IPS-11a (cell line): ENCODE results near the gene CFAP99.

Source experiments
- H3K4me3 ChIP-seq: one replicate; pipeline ENCODE4 v1.5.1; 2013; ENCODE audit warnings: low read depth, low read length, control low read depth

The CFAP99 gene

GRCh38 chr4:2390146-2390545 is 28.6 kb upstream of the CFAP99 start:
- H3K4me3 ChIP-seq = no peak overlapping the region

- no peak overlapping the region for H3K4me3 ChIP-seq
Observed at GRCh38 chr4:2390784-2391421, 27.9 kb upstream of the CFAP99 start.

- H3K4me3 ChIP-seq = no peak overlapping the region
Observed at GRCh38 chr4:2393353-2394270, 25.1 kb upstream of the CFAP99 start.

GRCh38 chr4:2394528-2394927 is 24.2 kb upstream of the CFAP99 start:
- no peak overlapping the region for H3K4me3 ChIP-seq

GRCh38 chr4:2395038-2395437 is 23.7 kb upstream of the CFAP99 start:
- H3K4me3 ChIP-seq = no peak overlapping the region

GRCh38 chr4:2395584-2395983 is 23.2 kb upstream of the CFAP99 start:
- no peak overlapping the region for H3K4me3 ChIP-seq

GRCh38 chr4:2396781-2397368 is 21.9 kb upstream of the CFAP99 start:
- H3K4me3 ChIP-seq = no peak overlapping the region

GRCh38 chr4:2397596-2398379 is 21.0 kb upstream of the CFAP99 start:
- no peak overlapping the region for H3K4me3 ChIP-seq

GRCh38 chr4:2399216-2399615 is 19.5 kb upstream of the CFAP99 start:
- H3K4me3 ChIP-seq = no peak overlapping the region

GRCh38 chr4:2399631-2400190 is 19.0 kb upstream of the CFAP99 start:
- no peak overlapping the region for H3K4me3 ChIP-seq

GRCh38 chr4:2400841-2401609 is 17.7 kb upstream of the CFAP99 start:
- no peak overlapping the region for H3K4me3 ChIP-seq

GRCh38 chr4:2401610-2401983 is 17.2 kb upstream of the CFAP99 start:
- no peak overlapping the region for H3K4me3 ChIP-seq

- H3K4me3 ChIP-seq = peak overlapping the region; percentile 5
Observed at GRCh38 chr4:2402048-2402842, 16.5 kb upstream of the CFAP99 start.

GRCh38 chr4:2402941-2403340 is 15.8 kb upstream of the CFAP99 start:
- no peak overlapping the region for H3K4me3 ChIP-seq

- H3K4me3 ChIP-seq = no peak overlapping the region
Observed at GRCh38 chr4:2406406-2406805, 12.3 kb upstream of the CFAP99 start.

- H3K4me3 ChIP-seq = no peak overlapping the region
Observed at GRCh38 chr4:2406920-2407319, 11.8 kb upstream of the CFAP99 start.

- H3K4me3 ChIP-seq = no peak overlapping the region
Observed at GRCh38 chr4:2407991-2408342, 10.8 kb upstream of the CFAP99 start.

GRCh38 chr4:2408401-2408958 is 10.3 kb upstream of the CFAP99 start:
- H3K4me3 ChIP-seq = no peak overlapping the region

GRCh38 chr4:2408976-2409375 is 9.8 kb upstream of the CFAP99 start:
- H3K4me3 ChIP-seq = no peak overlapping the region
